Muscle of back (tissue), 11 donors: ENCODE measurements around the gene SYP. TPM values are rescaled to one million over a fixed set of nuclear protein-coding genes. Genes with fewer than 3 reads are reported as not detected.

Experiments
- DNase-seq, 3 donors: peaks; one replicate each; pipeline versions ENCODE4 v3.0.0 to v3.0.0-alpha.2; 2013
- polyA plus RNA-seq, 10 donors: library from polyadenylated mRNA; unstranded; fragments of 120-200 nt; gene quantifications; one replicate each; pipeline ENCODE4 v1.2.1, GENCODE V29; 2013; ENCODE audit not compliant: insufficient read length in 10 of 10

Gene SYP
- polyA plus RNA-seq, 10 donors = 0.95 to 1.6 (median 1.3) TPM

DNA sequence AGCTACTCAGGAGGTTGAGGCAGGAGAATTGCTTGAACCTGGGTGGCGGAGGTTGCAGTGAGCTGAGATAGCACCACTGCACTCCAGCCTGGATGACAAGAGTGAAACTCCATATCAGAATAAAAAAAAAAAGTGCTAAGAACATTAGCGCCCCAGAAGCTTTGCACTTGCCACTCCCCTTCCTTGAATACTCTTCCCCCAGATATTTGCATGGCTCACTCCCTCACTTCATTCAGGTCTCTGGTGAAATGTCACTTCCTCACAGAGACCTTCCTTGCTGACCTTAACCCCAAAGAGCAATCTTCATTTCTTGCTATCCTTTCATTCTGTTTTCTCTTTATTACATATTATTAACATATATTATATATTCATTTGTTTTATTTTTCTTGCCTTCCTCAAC is 21.9 kb upstream of the SYP start:
- no peak for DNase-seq

DNA sequence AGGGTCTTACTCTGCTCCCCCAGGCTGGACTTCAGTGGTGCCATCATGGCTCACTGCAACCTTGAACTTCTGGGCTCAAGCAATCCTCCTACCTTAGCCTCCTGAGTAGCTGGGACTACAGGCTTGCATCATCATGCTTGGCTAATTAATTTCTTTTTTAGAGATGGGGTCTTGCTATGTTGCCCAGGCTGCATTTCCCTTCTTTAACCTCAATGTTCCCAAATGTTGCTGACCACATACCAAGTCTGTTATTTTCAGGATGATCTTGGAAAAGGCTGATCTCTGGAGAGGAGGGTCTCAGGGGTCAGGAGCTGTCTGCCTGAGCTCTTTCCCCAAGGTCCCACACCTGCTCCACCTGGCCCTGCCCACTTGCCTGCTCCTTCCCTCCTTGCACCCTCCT is 20.1 kb upstream of the SYP start:
- no peak for DNase-seq

DNA sequence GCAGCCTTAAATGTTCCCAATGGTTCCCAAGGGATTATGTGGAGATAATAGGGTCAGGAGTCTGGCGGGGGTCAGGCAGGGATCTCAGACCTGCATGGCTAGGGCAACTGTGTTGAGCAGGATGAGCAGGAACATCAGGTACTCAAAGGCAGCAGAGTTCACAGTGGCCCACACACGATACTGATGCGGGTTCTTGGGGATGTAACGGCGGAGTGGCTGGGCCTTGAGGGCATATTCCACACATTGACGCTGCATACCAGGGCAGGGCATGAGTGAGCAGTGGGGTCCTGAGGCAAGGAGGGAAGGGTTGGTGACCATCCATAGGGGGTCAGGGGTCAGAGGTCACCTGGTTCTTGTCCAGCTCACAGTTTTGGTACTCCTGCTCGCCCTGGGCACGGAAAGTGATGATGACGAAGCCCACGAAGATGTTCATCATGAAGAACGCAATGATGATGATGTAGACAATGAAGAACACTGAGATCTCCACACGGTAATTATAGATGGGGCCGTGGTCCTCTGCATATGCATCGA is 15.1 kb upstream of the SYP start:
- DNase-seq = no peak

DNA sequence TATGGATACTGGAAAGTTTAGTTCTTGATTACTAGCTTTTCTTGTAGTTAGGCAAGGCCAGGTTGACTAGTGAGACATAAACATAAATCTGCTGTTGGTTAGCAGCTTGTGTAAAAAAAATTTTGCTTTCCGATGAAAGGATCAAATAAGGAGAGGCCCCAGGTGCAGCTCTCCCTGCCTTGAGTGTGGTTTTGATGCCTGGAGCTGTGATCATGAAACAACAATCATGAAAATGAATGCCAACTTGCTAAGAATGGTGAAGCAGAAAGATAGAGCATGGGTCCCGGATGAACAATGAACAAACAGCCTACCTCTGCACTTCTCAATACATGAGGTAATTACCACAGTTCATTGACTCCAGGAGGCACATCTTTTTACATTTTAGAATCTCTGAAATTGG is 14.4 kb upstream of the SYP start:
- no peak for DNase-seq

DNA sequence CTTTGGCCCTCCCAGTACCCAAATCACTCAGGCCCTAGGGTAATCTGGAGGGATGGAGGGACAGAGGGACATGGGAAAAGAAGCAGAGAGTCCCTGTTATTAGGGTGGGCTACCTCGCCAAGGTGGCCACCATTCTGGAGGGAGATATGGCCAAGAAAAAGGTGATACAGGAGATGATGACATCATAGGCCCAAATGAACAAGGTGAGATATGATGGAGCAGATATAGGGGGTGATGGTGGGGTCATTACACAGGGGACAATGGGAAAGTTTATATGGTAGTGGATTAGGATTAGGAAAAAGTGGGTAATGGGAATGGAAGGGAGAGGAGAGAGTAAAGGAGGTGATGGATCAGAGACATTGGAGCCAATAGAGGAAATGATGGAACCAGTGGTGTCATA is 12.9 kb upstream of the SYP start:
- DNase-seq = no peak

DNA sequence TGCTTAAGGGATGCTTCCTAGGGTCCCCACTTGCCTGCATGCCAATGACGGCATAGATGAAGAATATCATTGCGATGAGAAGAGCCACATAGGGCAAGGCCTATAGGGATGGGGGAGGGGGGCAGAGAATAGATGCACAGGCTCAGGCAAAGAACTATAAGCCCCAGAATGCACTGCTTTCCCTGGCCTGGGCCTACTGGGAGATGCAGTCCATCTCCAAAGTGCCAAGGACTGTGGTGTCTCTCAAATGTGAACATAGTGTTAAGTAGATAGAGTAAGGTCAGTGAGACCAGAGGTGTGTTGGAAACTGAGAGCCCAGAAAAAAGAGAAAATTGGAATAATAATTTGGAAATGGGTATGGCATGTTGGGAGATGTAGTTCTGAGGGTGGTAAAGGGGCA is 12.2 kb upstream of the SYP start:
- no peak for DNase-seq

DNA sequence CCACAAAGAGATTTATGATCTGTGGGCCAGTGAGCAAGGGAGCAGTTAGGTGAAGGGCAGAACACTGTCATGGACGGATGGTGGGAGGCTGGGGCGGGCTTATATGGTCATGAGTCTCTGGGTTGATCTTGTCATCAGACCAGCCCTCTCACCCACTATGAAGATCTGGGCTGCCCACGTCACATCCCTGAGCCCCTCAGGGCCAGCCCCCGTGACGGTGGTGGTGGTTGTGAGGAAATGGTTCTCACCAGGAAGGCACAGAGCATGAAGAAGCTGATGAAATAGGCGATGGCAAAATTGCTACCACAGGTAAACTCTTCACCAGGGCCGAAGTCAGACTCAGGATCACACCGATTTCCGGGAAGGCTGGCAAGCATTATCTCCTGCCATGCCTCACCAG is 11.1 kb upstream of the SYP start:
- no peak for DNase-seq

DNA sequence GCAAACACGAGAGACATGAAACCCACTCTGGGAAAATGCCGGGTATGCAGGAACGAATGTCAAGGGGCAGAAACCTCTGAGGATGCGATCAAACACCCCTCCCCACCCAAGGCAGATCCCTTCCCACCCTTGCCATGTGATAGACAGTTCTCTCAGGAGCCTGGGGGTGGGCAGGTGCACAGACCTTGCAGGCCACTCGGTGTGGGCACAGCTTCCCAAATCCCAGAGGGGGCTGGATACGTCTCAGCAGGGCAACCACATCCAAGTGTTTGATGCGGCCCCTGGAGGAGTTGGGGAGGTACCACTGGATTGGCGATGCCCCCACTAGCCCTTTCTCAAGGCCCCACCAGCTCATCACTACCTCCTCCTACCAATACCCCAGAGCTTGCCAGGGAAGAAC is 10.4 kb upstream of the SYP start:
- DNase-seq = no peak

DNA sequence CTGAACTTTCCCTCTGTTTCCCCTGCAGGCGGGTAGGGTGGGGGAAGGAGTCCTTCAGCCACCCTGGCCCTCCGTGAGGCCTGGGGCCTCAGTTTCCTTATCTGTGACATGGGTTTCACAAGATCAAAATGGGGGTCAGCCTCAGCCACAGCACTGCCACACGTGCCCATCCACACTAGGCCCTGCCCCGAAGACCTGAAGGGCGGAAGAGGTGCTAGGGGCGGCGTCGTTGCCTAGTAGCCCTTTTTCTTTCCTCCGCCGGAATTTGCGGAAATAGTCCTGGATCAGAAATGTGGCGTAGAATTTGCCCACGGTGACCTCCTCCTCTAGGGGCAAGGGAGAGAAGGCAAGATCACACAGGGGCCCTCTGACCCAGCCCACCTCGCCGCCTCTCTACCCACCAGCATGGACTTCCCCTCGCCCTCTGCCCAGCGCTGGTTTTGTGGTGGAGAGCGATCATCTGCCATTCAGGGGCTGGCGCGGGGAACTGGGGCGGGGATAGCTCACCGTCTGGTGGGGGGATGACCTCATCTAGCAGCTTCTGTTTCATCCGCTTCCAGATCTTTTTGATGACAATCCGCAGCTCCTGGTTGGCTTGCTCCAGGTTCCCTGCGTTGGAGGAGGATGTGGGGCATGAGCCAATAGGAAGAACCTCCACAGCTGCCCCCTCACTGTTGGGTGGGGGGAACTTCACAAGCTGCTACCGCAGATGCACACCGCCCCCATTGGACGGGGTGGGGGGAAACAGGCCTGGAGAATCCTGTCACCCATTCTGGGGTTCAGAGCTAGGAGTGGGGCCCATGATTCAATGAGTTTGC is 9.7 kb upstream of the SYP start:
- no peak for DNase-seq

DNA sequence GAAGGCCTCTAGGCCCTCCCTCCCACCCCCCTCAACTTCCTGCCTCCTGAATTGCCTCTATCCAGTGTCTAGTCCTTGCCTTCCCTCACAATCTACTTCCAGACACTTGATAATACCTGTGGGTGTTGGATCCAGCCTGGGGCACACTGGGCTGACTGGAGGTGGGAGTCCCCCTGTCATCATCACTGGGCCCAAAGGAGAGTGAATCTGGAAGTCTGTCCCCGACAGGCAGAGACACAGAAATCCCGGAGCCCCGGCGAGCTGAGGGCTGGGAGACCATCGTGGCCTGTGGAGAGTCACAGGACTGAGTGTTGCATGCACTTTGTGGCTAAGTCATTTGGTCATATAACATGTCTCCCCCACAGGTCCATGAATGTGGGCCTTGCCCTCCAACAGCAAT is 8.4 kb upstream of the SYP start:
- no peak for DNase-seq

DNA sequence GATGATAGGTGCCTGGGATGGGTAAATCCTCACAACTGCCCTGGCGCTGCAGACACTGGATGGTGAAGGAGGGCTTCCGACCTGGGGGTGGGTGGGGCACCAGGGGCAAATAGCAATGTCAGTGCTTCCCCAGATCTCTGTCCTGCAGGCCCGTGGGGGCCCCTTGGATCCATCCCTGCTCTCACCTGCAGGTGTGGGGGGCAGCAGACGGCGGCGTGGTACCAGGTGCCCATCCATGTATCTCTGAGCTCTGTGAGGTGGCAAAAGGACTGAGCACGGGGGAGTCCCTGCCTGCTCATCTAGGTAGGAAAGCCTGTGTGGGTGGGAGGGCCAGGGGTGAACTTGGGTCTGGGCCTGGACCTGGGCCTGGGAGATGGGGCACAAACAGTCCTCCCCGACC is 6.5 kb upstream of the SYP start:
- no peak for DNase-seq

DNA sequence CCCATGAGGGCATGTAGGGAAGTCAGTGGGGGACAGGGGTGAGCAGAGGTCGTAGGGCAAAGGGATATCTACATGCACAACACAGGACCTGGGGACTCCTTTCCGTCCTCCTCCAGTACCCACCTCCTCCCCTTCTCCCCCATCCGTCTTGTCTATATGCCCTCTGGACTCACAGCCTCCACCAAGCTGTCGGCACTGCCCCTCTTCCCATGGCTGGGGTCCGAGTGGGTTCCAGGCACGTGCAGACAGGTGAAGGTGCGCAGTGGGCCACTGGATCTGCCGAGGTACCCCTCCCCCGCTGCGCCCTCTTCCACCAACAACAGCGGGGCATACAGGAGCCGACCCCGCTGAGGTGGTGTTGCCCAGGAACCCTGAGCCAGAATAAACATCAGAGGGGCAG is 5.5 kb upstream of the SYP start:
- DNase-seq = no peak

DNA sequence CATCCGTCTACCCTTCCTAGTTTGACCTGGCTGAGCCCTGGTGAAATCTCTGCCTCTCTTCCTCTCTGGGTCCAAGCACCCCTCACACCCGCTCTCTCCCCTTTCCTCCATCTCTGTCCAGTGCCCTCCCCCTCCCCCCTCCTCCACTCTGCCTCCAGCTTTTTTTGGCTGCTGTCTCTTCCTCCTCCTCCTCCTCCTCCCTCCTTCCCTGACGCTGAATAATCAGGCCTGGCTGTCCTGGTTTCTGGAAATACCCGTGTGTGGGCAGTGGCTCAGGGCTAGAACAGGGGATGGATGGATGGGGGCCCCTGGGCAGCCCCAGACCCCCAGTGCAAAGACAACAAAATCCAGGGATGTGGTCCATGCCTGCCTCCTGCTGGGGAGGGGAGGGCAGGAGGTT is 4.7 kb upstream of the SYP start:
- DNase-seq = no peak

DNA sequence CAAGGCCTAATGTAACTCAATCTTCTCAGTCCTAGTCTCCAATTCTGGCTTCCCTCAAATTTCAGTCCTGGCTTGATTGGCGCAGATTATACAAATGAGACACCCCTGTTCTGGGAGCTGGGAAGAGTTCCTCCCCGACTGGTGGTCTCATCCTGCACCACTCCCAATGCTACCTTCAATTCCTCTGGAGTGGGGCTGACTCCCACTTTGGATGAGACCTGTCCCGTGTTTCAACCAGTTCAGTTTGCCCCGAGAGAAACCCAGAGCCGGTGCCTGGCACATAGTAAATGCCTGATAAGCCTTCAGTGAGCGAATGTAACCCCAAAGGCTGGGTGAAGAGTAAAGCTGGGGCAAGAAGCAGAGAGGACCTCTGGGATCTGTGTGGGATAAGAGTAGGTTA is 4.0 kb upstream of the SYP start:
- DNase-seq = no peak

DNA sequence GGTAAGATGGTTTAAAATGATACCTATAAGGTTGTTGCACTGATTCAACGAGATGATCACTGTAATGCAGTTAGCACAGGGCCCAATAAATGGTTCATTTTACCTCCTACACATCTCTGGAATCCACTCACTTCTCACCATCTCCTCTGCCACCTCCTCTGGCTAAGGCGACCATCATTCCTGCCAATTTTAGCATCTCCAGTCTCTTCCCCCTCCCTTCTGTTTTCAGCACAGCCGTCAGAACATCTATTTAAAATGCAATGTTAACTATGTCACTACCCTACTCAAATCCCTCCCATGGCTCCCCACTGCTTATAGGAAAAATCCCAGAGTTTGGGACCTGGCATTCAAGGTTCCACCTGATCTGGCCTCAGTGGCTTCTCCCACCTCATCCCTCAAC is 3.5 kb upstream of the SYP start:
- DNase-seq = no peak

DNA sequence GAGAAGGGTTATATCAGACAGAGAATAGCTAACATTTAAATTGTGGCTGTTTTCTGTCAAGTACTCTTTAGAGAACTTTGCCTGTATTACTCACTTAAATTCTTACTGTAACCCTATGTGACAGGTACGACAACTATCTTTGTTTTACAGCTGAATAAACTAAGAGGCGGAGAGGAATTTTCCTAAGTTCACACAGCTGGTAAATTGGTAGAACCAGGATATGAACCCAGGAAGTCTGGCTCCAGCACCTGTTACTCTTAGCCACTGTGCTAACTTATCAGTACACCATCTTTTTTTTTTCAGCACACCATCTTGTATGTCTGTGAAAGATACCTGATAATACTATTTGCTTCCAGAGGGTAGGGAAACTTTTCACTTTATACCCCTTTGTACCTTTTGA is 2.0 kb upstream of the SYP start:
- DNase-seq = no peak

DNA sequence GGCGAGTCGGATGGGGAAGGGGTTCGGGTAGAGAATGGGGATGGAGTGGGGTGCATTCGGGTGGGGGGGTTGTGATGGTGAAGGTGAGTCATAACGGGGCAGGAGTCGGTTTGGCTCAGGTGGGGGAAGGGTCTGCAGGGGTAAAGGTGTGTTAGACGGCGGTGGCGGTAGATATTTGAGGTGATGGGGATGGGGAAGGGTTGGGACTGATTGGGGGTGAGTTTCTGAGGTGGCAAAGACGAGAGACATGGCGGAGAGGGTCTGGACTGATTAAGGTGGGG is 738 bp downstream of the SYP start:
- no peak for DNase-seq

DNA sequence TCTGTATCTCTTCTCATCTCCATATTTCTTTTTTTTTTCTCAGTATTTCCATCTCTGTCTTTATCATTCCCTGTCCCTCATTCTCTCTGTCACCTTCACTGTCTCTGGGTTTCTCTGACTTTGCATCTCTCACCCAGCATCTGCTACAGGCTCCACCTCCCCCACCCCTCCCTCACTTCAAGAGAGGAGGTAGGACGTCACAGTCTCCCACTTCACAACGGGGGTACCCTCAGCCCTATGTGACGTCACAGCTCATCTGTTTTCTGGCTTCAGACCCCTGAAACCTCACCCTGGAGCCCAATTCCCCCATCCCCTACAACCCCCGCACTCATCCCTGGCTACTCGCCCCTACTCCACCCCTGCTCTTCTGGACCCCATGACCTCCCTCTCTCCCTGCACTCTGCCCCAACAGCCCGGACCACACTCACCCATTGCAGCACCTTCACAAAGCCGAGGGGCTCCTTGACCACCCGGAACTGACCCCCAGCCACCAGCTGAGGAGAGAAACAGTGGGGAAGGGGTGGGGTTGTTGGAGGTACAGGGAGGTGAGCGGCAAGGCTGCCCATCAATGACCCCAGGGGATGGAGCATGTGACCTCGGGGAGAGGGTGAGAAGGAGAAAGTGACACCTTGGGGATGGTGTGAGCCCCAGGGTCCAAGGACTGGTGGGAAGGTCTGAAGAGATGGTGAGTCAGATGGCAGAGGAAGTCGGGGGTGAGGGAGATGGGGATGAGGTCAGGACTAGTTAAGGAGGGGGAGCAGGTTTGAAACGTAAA is 1.3 kb downstream of the SYP start:
- no peak for DNase-seq

DNA sequence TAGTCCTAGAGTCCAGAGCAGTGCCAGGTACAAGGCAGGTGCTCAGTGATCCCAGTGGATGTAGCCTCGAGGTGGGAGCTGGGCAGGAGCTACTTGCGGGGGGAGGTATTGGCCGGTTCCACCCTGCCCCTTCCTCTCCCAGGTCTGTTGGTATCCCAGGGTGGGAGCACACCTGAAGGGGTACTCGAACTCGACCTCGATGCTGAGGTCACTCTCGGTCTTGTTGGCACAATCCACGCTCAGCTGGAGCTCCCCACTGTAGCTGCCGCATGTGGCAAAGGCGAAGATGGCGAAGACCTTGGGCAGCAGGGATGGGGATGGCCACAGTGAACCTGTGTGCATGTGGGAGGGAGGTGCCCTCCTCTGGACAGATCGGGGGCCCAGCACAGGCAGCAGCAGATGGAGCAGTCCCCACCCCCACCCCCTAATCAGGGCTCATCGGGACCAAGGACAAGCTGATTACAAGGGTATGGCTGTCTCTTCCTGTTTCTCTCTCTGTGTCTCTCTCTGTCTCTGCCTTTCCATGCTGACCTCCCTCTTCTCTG is 2.4 kb downstream of the SYP start:
- no peak for DNase-seq

DNA sequence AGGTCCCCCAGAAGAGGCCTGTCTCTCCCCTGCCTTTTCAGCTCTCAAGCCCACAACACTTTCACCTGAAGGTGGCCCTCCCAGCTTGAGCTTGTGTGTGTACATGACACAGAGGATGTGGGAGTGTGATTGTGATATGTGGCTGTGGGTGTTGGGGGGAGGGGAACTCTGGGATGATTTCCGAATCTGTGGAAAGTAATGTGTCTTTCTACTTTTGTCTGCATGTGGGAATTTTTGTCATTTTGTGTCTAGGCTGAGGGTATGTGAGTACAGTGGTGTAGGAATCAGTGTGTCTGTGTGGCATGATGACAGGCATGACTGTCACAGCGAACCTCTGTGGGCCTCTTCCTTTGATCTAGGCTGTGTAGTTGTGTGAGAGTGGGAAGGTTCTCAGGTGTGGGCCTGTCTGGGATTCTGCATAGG is 6.4 kb downstream of the SYP start:
- DNase-seq = no peak

DNA sequence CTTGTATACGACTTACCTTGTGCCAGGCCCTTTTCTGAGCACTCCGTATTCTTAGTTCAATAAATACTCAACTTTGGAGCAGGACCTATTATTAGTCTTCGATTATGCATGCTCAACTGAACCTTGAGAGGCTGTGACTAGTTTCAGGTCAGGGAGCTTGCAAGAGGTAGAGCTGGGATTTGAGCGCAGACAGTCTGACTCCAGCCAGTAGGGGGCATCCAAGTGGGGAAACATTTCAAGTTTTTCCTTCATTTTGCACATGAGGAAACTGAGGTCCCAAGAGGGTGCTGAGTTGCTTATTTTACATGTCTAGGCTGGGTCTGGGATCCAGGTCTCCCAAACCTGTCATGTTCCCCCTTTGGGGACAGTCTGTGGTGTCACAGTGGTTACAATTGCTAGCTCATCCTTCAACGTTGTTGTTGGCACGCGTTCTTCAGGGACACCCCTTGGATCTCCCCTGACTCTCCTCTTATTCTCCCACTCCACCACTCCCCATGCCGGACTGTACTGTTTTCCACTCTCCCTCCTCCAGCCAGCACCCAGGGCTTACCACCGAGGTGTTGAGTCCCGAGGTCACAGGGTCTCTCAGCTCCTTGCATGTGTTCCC is 7.2 kb downstream of the SYP start:
- no peak for DNase-seq

DNA sequence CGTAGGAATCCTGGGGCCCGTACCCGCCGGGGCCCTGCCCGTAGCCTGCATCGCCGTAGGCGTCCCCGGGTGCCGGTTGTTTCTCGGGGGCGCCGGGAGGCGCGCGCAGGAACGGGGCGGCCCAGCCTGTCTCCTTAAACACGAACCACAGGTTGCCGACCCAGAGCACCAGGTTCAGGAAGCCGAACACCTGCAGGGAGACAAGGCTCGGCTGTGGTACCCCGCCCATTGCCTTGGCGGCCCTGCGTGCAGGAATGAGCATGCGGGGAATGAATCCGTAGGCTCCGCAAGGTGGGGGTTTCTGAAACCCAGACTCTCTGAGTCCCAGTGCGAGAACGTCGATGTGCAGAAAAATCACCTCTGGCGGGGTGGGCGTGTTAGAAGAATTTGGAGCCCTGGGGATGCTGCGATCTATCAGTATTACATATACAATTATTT is 8.4 kb downstream of the SYP start:
- DNase-seq = no peak
